WI38 (cell line): Measurements from ENCODE around the gene AXDND1.
"Not testable (repeated sequence)": the region's sequence is repeated elsewhere in the genome, so short reads cannot be mapped to it uniquely, and the experiment has no call there.

ENCODE experiments used
- H3K4me3 ChIP-seq: 2 replicates; pipeline ENCODE4 v1.5.1; 2011; ENCODE audit warnings: low read depth, mild to moderate bottlenecking, control low read depth, low read length
- CTCF ChIP-seq: IDR thresholded peaks from 2 replicates; pipeline ENCODE4 v1.5.1; 2012; ENCODE audit warnings: low read depth, mild to moderate bottlenecking, control low read depth, low read length

Gene AXDND1

GRCh38 chr1:179341943-179342547 is 23.7 kb upstream of the AXDND1 start:
- TF ChIP-seq CTCF: no peak
- no peak overlapping the region for H3K4me3 ChIP-seq

DNA sequence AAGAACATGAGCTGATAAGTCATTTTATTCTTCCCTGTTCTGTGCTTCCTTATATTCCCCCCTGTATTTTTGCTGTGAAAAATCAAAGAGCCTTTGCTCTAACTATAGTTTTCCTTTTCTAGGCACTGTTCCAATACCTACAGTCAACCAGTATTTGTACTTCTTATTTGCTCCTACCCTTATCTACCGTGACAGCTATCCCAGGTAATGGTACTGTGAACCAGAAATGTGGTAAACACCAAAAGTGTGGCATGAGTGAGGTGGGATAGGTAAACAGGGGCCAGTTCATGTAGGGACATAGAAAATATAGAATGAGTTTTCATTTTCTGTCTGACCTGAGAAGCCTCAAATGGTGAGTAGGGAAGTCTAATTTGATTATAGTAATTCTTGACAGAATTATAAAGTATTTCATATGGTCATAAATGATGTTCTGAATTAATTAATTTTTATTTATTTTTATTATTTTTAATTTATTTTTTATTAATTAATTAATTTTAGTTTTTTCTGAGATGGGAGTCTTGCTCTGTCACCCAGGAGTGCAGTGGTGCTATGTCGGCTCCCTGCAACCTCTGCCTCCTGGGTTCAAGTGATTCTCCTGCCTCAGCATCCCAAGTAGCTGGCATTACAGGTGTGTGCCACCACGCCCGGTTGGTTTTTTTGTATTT is 22.9 kb upstream of the AXDND1 start:
- no peak overlapping the region for H3K4me3 ChIP-seq
- TF ChIP-seq CTCF: no peak

DNA sequence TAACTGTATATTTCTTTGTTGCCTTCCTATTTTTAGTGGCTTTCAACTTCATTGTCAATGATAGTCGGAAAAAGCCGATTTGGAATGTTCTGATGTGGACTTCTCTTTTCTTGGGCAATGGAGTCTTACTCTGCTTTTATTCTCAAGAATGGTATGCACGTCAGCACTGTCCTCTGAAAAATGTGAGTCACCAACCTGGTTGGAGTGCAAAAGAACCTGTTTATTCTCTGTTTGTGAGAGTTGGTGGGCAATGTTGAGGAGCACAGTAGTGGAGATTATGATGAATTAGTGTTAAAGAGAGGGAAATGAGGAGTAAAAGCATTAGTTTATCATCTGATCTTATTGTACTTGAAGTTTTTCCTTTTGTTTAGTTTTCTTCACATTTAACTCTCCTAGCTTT is 14.5 kb upstream of the AXDND1 start:
- H3K4me3 ChIP-seq: no peak overlapping the region
- TF ChIP-seq CTCF: no peak

GRCh38 chr1:179352236-179352635 is 13.5 kb upstream of the AXDND1 start:
- no peak for TF ChIP-seq CTCF
- H3K4me3 ChIP-seq: no peak overlapping the region

GRCh38 chr1:179353546-179353945 is 12.2 kb upstream of the AXDND1 start:
- no peak for TF ChIP-seq CTCF
- no peak overlapping the region for H3K4me3 ChIP-seq

GRCh38 chr1:179361631-179362030 is 4.1 kb upstream of the AXDND1 start:
- not testable (repeated sequence) for H3K4me3 ChIP-seq

DNA sequence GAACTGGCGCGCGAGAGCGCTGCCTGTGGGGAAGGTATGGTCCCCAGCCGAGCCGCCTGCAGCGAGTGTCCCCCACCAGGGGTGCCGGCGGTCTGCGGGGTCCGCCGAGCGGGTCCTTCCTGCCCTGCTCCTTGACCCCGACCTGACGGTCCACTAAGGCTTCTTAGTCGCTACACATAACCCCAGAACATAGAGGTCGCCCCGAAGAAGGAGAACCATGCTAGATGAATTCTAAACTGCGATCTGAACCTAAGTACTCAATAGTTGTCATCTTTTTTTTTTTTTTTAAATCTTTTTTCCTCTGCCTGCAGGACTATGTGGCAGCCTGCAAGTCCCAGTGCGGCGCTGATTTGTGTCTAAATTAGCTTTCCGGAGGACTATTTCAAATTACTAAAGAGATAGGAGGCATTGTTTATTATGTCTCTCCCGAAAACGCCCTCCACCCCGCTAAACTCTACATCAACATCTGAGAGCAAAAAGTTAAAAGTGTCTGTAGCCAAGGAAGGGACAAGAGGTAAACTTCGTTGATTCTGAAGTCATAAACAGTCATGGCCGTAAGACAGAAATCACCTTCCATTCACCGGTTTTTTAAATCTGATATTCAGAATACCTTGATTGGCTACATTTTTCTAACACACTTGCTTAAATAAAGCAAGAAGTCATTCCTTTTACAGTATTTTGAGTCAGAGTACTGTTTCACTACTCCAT is 476 bp downstream of the AXDND1 start:
- H3K4me3 ChIP-seq: peak overlapping the region; percentile 81

More for the DNA sequence above, 476 bp downstream of the AXDND1 start:
- no peak for TF ChIP-seq CTCF
